HepG2 (cell line): ENCODE results near the gene BTBD8. TPM values are rescaled to one million over a fixed set of nuclear protein-coding genes. Genes with fewer than 3 reads are reported as not detected.
A peak's percentile ranks its signal among the peaks of the same experiment; 100 is the strongest.

Experiments
- ATAC-seq: fragments of 200-7000 bp; cut with Tn5 transposase; 3 replicates; pipeline ENCODE4 v1.9.1; 2020; ENCODE audit warnings: mild to moderate bottlenecking, moderate library complexity
- BruUV-seq: library from RNA; stranded (reverse); fragments of 400-500 nt; replicated peaks from 2 replicates; lab custom pipeline; 2021; lab: Mats Ljungman, UMichigan
- CTCF ChIA-PET: fragments of 300-600 bp; formaldehyde crosslinking; extraction: SDS; loops from one replicate; lab custom pipeline; 2021; ENCODE audit warnings: low total read pairs, inconsistent platforms, low intra/inter-chr PET ratio; lab: Yijun Ruan, JAX
- POLR2A ChIA-PET: fragments of 350-600 bp; sonication (Branson Sonifier 250); formaldehyde crosslinking; loops from one replicate; lab custom pipeline; 2020; ENCODE audit warnings: antibody characterized with exemption, inconsistent platforms; lab: Yijun Ruan, JAX
- DNase-seq: peaks from one replicate; pipeline ENCODE4 v3.0.0-alpha.2; 2015; ENCODE audit warnings: low spot score
- FAIRE-seq: peaks from 3 replicates; lab custom pipeline; 2011; peaks lifted over from hg19 to GRCh38; lab: Jason Lieb, UNC
- H2AFZ ChIP-seq: one replicate; pipeline ENCODE4 v1.6.1; 2011; ENCODE audit warnings: low read length, inconsistent platforms
- H3K27ac ChIP-seq: fragments of 300-600 bp; 3 replicates; pipeline ENCODE4 v1.8.0; 2011; ENCODE audit warnings: mixed run types, mild to moderate bottlenecking, mixed read lengths, low read length, inconsistent platforms; ENCODE audit not compliant: insufficient read depth; ENCODE audit errors: extremely low read length
- H3K27me3 ChIP-seq, 2 experiments: fragments of 200-600 bp in 1 of 2; 2 replicates in 1 of 2; 3 replicates in 1 of 2; pipeline versions ENCODE4 v1.6.0 to v1.8.0; 2011; ENCODE audit warnings: low read length in 2 of 2, mild to moderate bottlenecking in 2 of 2, moderate library complexity in 2 of 2, inconsistent platforms in 1 of 2; ENCODE audit not compliant: insufficient read depth in 2 of 2, control insufficient read depth in 1 of 2
- H3K36me3 ChIP-seq, 2 experiments: fragments of 200-600 bp in 1 of 2; replicated peaks in 1 of 2; 2 replicates in 1 of 2; 3 replicates in 1 of 2; pipeline versions ENCODE4 v1.5.1 to v1.8.0; 2011; ENCODE audit warnings: low read length in 2 of 2, inconsistent platforms in 1 of 2; ENCODE audit not compliant: insufficient read depth in 2 of 2, control insufficient read depth in 1 of 2
- H3K4me1 ChIP-seq: 2 replicates; pipeline ENCODE4 v1.5.1; 2012; ENCODE audit warnings: low read length, inconsistent platforms; ENCODE audit not compliant: insufficient read depth
- H3K4me2 ChIP-seq: 2 replicates; pipeline ENCODE4 v1.6.0; 2011; ENCODE audit warnings: low read depth, low read length, inconsistent platforms
- H3K4me3 ChIP-seq, 3 experiments: fragments of 200-600 bp in 1 of 3; sonication (generic), shearing (Covaris generic) in 1 of 3; replicated peaks in 1 of 3; 2 replicates each; pipeline ENCODE4 v1.5.1; 2011 to 2016; ENCODE audit warnings: low read length in 3 of 3, inconsistent platforms in 2 of 3, low read depth in 2 of 3, mild to moderate bottlenecking in 2 of 3, control low read depth in 1 of 3, mixed read lengths in 1 of 3; ENCODE audit not compliant: insufficient read depth in 1 of 3
- H3K79me2 ChIP-seq: one replicate; pipeline ENCODE4 v1.6.1; 2011; ENCODE audit warnings: low read length, inconsistent platforms; ENCODE audit not compliant: insufficient read depth
- H3K9ac ChIP-seq: 2 replicates; pipeline ENCODE4 v1.6.0; 2011; ENCODE audit warnings: mild to moderate bottlenecking, low read depth, low read length, inconsistent platforms; ENCODE audit not compliant: insufficient read depth
- H3K9me3 ChIP-seq: 2 replicates; pipeline ENCODE4 v1.5.1; 2012; ENCODE audit warnings: mild to moderate bottlenecking, low read length
- H4K20me1 ChIP-seq: 2 replicates; pipeline ENCODE4 v1.6.0; 2011; ENCODE audit warnings: inconsistent platforms, mild to moderate bottlenecking, low read length, moderate library complexity; ENCODE audit not compliant: insufficient read depth
- ATF7 ChIP-seq, 2 experiments: fragments of 450-650 bp in 1 of 2; sonication (generic) in 1 of 2; formaldehyde crosslinking in 1 of 2; IDR thresholded peaks; 2 replicates each; pipeline versions ENCODE4 v1.4.0 to v1.6.1; 2016 to 2020; ENCODE audit warnings: antibody characterized with exemption in 1 of 2, mild to moderate bottlenecking in 1 of 2, missing genetic modification reagents in 1 of 2
- BCLAF1 ChIP-seq: fragments of 450-650 bp; IDR thresholded peaks from 2 replicates; pipeline ENCODE4 v1.6.1; 2017; ENCODE audit warnings: mild to moderate bottlenecking
- BRF2 ChIP-seq: sonication (generic); formaldehyde crosslinking; IDR thresholded peaks from 2 replicates; pipeline ENCODE4 v1.8.1; 2022; ENCODE audit warnings: mild to moderate bottlenecking, missing genetic modification reagents
- KLF15 ChIP-seq: sonication (generic); formaldehyde crosslinking; IDR thresholded peaks from 2 replicates; pipeline ENCODE4 v1.8.1; 2023; ENCODE audit warnings: borderline replicate concordance, mild to moderate bottlenecking, inconsistent platforms, missing genetic modification reagents, mixed read lengths
- MED13 ChIP-seq: sonication (generic); formaldehyde crosslinking; IDR thresholded peaks from 2 replicates; pipeline ENCODE4 v1.5.0; 2020; ENCODE audit warnings: missing genetic modification reagents
- ZBTB49 ChIP-seq: sonication (generic); formaldehyde crosslinking; IDR thresholded peaks from 2 replicates; pipeline ENCODE4 v1.4.0; 2020; ENCODE audit warnings: missing genetic modification reagents, borderline replicate concordance
- ZNF260 ChIP-seq: sonication (generic); formaldehyde crosslinking; IDR thresholded peaks from 2 replicates; pipeline ENCODE4 v1.4.0; 2020; ENCODE audit warnings: missing genetic modification reagents, low read depth, mild to moderate bottlenecking, borderline replicate concordance
- WGBS: methylation state at CpG from one replicate; pipeline ENCODE4 v1.1.6; 2017; ENCODE audit warnings: low lambda C conversion rate; 5-methylcytosine and 5-hydroxymethylcytosine counted together
- in situ Hi-C: cut with HindIII; loops from 2 replicates; pipeline ENCODE4 v1.10.0; 2017; ENCODE audit warnings: low pct_unique_long_range_greater_than_20kb; ENCODE audit not compliant: extremely low pct_ligation_motif_present
- intact Hi-C: fragments of 100-400 bp; cut with micrococcal nuclease; formaldehyde crosslinking; loops from one replicate; pipeline ENCODE4 v1.10.0; 2022; ENCODE audit not compliant: unreplicated experiment
- polyA plus RNA-seq, 8 experiments: library from polyadenylated mRNA; depleted of rRNA in 3 of 8; stranded (reverse) in 7 of 8; unstranded in 1 of 8; fragments of >200 nt; fragmentation: Illumina TruSeq in 4 of 8; extraction: Trizol in 4 of 8; gene quantifications; 2 replicates each; pipeline versions ENCODE4 v1.2.1 to v1.2.3, GENCODE V29; 2011 to 2016; ENCODE audit warnings: low read depth in 4 of 8, missing spikeins in 1 of 8, mixed read lengths in 1 of 8; ENCODE audit not compliant: insufficient read depth in 1 of 8
- total RNA-seq, 5 experiments: library from RNA; depleted of rRNA; stranded (reverse); fragments of >200 nt; fragmentation: Illumina TruSeq; extraction: Trizol; gene quantifications; 2 replicates each; pipeline ENCODE4 v1.2.3, GENCODE V29; 2016; ENCODE audit warnings: low read depth in 1 of 5

BTBD8 gene
- total and polyA plus RNA-seq, 2 of the 13 experiments (the other 11 are each of a cell fraction or from before 2014, with no cell fraction given), result 0.41 to 1.8 TPM

GRCh38 chr1:92188436-92189255, 108.5 kb downstream of the BTBD8 start (continued):
- TF ChIP-seq BRF2 (CRISPR knock-in tag) (no peak), MED13 (no peak), ATF7 (IDR thresholded peaks at IDR 0.05) (peak; percentile 84), ATF7 (CRISPR knock-in tag; IDR thresholded peaks at IDR 0.05) (no peak), ZNF260 (CRISPR knock-in tag) (no peak)

DNA sequence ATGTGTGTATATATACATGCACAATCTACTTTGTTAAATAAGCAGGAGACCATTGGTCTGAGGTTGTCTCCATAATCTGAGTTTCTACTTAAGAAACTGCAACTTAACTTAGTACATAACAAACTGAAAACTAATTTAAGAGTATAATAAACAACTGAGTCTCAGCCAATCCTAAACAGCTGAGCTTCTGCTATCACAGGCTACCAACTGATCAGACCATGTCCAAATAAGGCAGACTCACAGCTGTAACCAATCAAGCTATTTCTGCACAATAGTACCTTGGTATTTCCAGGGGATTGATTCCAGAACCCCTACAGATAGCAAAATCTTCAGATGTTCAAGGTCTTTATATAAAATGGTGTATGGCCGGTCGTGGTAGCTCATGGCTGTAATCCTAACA, 111.6 kb downstream of the BTBD8 start:
- Histone ChIP-seq H4K20me1 (no peaks in the 10 kb centered on the region), H3K79me2 (no peaks in the 10 kb centered on the region), H3K9me3 (no peaks in the 10 kb centered on the region), H3K4me1 (no peaks in the 10 kb centered on the region), H3K27me3 (no peaks in the 10 kb centered on the region; a peak in 1 of 5 replicates), H3K4me3 (no peak overlapping the region), H3K27ac (no peak overlapping the region), H3K9ac (no peak overlapping the region), H3K4me2 (no peak overlapping the region), H2AFZ (no peak overlapping the region), H3K36me3 (no peaks in the 10 kb centered on the region)
- ATAC-seq (no peak), DNase-seq (no peak), FAIRE-seq (no peak)
- no TSS peak for BruUV-seq
- POLR2A ChIA-PET, result no interaction called here
- CTCF ChIA-PET, result no interaction called here
- 50% methylated on average over 2 of the region's 2 CpGs for WGBS
- in situ Hi-C loops, result no loop called here
- intact Hi-C loops, result no loop called here
- TF ChIP-seq KLF15 (CRISPR knock-in tag) (no peak), ZBTB49 (CRISPR knock-in tag) (no peak), BCLAF1 (no peak)
